IPS-18a (cell line): ENCODE results near the gene PDE4B.
"Not testable (repeated sequence)": the region's sequence is repeated elsewhere in the genome, so short reads cannot be mapped to it uniquely, and the experiment has no call there.

Experiments used
- H3K27ac ChIP-seq: one replicate; pipeline ENCODE4 v1.5.1; 2013; ENCODE audit warnings: low read length
- H3K27me3 ChIP-seq: one replicate; pipeline ENCODE4 v1.6.1; 2013; ENCODE audit warnings: mild to moderate bottlenecking, low read length; ENCODE audit not compliant: control insufficient read depth, insufficient read depth
- H3K36me3 ChIP-seq: one replicate; pipeline ENCODE4 v1.6.1; 2013; ENCODE audit warnings: low read depth, low read length; ENCODE audit not compliant: control insufficient read depth
- H3K4me1 ChIP-seq: one replicate; pipeline ENCODE4 v1.6.1; 2013; ENCODE audit warnings: low read depth, low read length; ENCODE audit not compliant: control insufficient read depth
- H3K4me3 ChIP-seq: one replicate; pipeline ENCODE4 v1.5.1; 2013; ENCODE audit warnings: low read length
- H3K9ac ChIP-seq: one replicate; pipeline ENCODE4 v1.6.1; 2013; ENCODE audit warnings: mild to moderate bottlenecking, low read length, moderate library complexity
- H3K9me3 ChIP-seq: one replicate; pipeline ENCODE4 v1.6.1; 2013; ENCODE audit warnings: low read depth, low read length; ENCODE audit not compliant: control insufficient read depth

The PDE4B gene

GRCh38 chr1:66315671-66316070 is 523.0 kb downstream of the PDE4B start:
- Histone ChIP-seq H3K4me1 (no peaks in the 10 kb centered on the region), H3K27ac (no peak overlapping the region)

GRCh38 chr1:66316464-66317247 is 524.0 kb downstream of the PDE4B start:
- no peaks in the 10 kb centered on the region for H3K36me3 ChIP-seq
- no peak overlapping the region for H3K4me3 ChIP-seq
- H3K9me3 ChIP-seq, result no peaks in the 10 kb centered on the region
- H3K9ac ChIP-seq, result no peak overlapping the region
- H3K27ac ChIP-seq, result no peak overlapping the region
- H3K27me3 ChIP-seq, result no peaks in the 10 kb centered on the region
- no peaks in the 10 kb centered on the region for H3K4me1 ChIP-seq

More at GRCh38 chr1:66315671-66316070, 523.0 kb downstream of the PDE4B start:
- no peaks in the 10 kb centered on the region for H3K27me3 ChIP-seq
- no peak overlapping the region for H3K9ac ChIP-seq
- H3K4me3 ChIP-seq, result no peak overlapping the region
- H3K36me3 ChIP-seq, result no peaks in the 10 kb centered on the region
- no peaks in the 10 kb centered on the region for H3K9me3 ChIP-seq

GRCh38 chr1:66317248-66317515 is 524.5 kb downstream of the PDE4B start:
- Histone ChIP-seq H3K27me3 (no peaks in the 10 kb centered on the region), H3K4me3 (no peak overlapping the region), H3K27ac (no peak overlapping the region), H3K4me1 (no peaks in the 10 kb centered on the region), H3K36me3 (no peaks in the 10 kb centered on the region), H3K9me3 (no peaks in the 10 kb centered on the region), H3K9ac (no peak overlapping the region)

GRCh38 chr1:66320231-66320630 is 527.5 kb downstream of the PDE4B start:
- Histone ChIP-seq H3K4me3 (no peak overlapping the region), H3K9ac (no peak overlapping the region), H3K4me1 (no peaks in the 10 kb centered on the region), H3K27ac (no peak overlapping the region), H3K36me3 (no peaks in the 10 kb centered on the region), H3K9me3 (no peaks in the 10 kb centered on the region), H3K27me3 (no peaks in the 10 kb centered on the region)

GRCh38 chr1:66322462-66322861 is 529.8 kb downstream of the PDE4B start:
- H3K4me1 ChIP-seq, H3K27me3 ChIP-seq, H3K9me3 ChIP-seq, H3K36me3 ChIP-seq, H3K9ac ChIP-seq, H3K27ac ChIP-seq, H3K4me3 ChIP-seq: not testable (repeated sequence)

- Histone ChIP-seq H3K9me3 (no peaks in the 10 kb centered on the region), H3K9ac (no peak overlapping the region), H3K36me3 (no peaks in the 10 kb centered on the region), H3K27me3 (no peaks in the 10 kb centered on the region), H3K27ac (no peak overlapping the region), H3K4me1 (no peaks in the 10 kb centered on the region), H3K4me3 (no peak overlapping the region)
Observed at GRCh38 chr1:66323958-66324625, 531.4 kb downstream of the PDE4B start.

GRCh38 chr1:66325594-66326380 is 533.1 kb downstream of the PDE4B start:
- peaks cover 1% of the 10 kb centered on the region for H3K4me1 ChIP-seq
- no peaks in the 10 kb centered on the region for H3K36me3 ChIP-seq
- H3K27me3 ChIP-seq, result no peaks in the 10 kb centered on the region
- H3K9me3 ChIP-seq, result no peaks in the 10 kb centered on the region
- H3K27ac ChIP-seq, result no peak overlapping the region
- H3K4me3 ChIP-seq, result no peak overlapping the region
- H3K9ac ChIP-seq, result no peak overlapping the region

- no peak overlapping the region for H3K4me3 ChIP-seq
- peaks cover 6% of the 10 kb centered on the region for H3K4me1 ChIP-seq
- no peaks in the 10 kb centered on the region for H3K36me3 ChIP-seq
- no peak overlapping the region for H3K27ac ChIP-seq
- H3K27me3 ChIP-seq, result no peaks in the 10 kb centered on the region
- no peak overlapping the region for H3K9ac ChIP-seq
- H3K9me3 ChIP-seq, result no peaks in the 10 kb centered on the region
Observed at GRCh38 chr1:66326867-66327266, 534.2 kb downstream of the PDE4B start.

- Histone ChIP-seq H3K9ac (no peak overlapping the region), H3K36me3 (no peaks in the 10 kb centered on the region), H3K4me1 (peaks cover 10% of the 10 kb centered on the region)
Observed at GRCh38 chr1:66327588-66327987, 534.9 kb downstream of the PDE4B start.

GRCh38 chr1:66328896-66329295 is 536.2 kb downstream of the PDE4B start:
- no peaks in the 10 kb centered on the region for H3K36me3 ChIP-seq
- H3K9me3 ChIP-seq, result no peaks in the 10 kb centered on the region
- no peak overlapping the region for H3K4me3 ChIP-seq
- H3K9ac ChIP-seq, result no peak overlapping the region
- no peaks in the 10 kb centered on the region for H3K27me3 ChIP-seq
- peaks cover 20% of the 10 kb centered on the region for H3K4me1 ChIP-seq
- no peak overlapping the region for H3K27ac ChIP-seq

More at GRCh38 chr1:66327588-66327987, 534.9 kb downstream of the PDE4B start:
- no peaks in the 10 kb centered on the region for H3K27me3 ChIP-seq
- H3K9me3 ChIP-seq, result no peaks in the 10 kb centered on the region
- H3K27ac ChIP-seq, result no peak overlapping the region
- no peak overlapping the region for H3K4me3 ChIP-seq

DNA sequence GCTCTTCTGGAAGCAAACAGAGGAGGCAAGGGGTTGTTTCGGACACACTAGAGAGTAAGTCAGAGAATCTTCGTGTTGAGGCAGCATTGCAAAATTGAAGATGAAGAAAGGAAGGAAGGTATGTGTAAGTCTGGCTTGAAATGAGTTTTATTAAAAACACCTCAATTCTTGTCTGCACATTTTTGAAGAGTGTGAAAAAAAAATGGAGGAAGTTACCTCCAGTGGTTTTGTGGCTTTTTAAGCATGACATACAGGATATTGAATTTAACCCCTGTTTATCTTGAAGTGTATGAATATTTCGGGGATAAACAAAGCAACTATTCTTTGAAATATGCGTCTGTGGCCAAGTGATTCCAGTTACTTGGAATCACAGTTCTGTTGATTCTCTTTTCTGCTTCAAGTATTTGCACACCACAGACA is 538.0 kb downstream of the PDE4B start:
- Histone ChIP-seq H3K4me1 (peaks cover 38% of the 10 kb centered on the region), H3K9me3 (no peaks in the 10 kb centered on the region), H3K27me3 (no peaks in the 10 kb centered on the region), H3K27ac (no peak overlapping the region), H3K9ac (no peak overlapping the region), H3K36me3 (no peaks in the 10 kb centered on the region), H3K4me3 (no peak overlapping the region)
